ENCODE measurements around the gene SCN4A. TPM values are rescaled to one million over a fixed set of nuclear protein-coding genes. Genes with fewer than 3 reads are reported as not detected.
"Not testable (repeated sequence)": the region's sequence is repeated elsewhere in the genome, so short reads cannot be mapped to it uniquely, and the experiment has no call there.

The SCN4A gene
- total RNA-seq, 4 donors from 2014 or later = 0.21 to 2.4 (median 1.1) TPM

- H3K27ac ChIP-seq = no peak overlapping the region
- peak; percentile 23 to 74 for DNase-seq (ENCODE audit: low spot score in 2 of 2)
- H3K36me3 ChIP-seq = no peaks in the 10 kb centered on the region
- H3K9me3 ChIP-seq = no peaks in the 10 kb centered on the region
- peaks cover 0 to 7% (median 0%) of the 10 kb centered on the region in 4 donors for H3K4me1 ChIP-seq
- H3K4me3 ChIP-seq = no peak overlapping the region
- 48% methylated on average over 8 of the region's 8 CpGs for WGBS, 2 donors
- peaks cover 0 to 4% of the 10 kb centered on the region in 2 donors for H3K27me3 ChIP-seq
- TF ChIP-seq, protein P1, sequence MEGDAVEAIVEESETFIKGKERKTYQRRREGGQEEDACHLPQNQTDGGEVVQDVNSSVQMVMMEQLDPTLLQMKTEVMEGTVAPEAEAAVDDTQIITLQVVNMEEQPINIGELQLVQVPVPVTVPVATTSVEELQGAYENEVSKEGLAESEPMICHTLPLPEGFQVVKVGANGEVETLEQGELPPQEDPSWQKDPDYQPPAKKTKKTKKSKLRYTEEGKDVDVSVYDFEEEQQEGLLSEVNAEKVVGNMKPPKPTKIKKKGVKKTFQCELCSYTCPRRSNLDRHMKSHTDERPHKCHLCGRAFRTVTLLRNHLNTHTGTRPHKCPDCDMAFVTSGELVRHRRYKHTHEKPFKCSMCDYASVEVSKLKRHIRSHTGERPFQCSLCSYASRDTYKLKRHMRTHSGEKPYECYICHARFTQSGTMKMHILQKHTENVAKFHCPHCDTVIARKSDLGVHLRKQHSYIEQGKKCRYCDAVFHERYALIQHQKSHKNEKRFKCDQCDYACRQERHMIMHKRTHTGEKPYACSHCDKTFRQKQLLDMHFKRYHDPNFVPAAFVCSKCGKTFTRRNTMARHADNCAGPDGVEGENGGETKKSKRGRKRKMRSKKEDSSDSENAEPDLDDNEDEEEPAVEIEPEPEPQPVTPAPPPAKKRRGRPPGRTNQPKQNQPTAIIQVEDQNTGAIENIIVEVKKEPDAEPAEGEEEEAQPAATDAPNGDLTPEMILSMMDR (IDR thresholded peaks at IDR 0.05) = peak; percentile 86 to 96 (median 91)
- no peak for TF ChIP-seq EP300 (IDR thresholded peaks at IDR 0.05)
Measured at GRCh38 chr17:63919311-63919723, 53.4 kb downstream of the SCN4A start.

DNA sequence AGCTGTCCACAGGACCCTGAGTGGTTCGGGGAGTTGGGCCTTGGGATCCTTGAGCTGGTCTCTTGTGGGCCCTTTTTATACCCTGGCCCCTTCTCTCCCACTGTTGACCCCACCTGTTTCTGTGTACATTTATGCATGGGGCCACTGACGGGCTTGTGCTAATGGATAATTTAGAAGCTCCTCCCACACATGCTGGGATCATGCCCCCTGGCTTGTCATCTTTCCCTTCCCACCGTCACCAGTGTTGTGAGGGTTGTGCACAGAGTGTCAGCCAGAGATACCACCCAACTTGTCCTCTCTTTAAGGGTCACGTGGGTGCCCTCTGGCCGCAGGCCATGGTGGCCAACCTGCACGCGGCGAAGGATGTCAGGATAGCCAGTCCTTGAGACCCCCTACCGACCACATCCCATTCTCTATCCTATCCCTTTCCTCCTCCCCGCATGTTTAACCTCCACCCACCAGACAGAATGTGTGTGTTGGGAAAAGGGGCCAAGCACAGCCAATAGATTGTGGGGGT is 53.9 kb downstream of the SCN4A start, which contains the start of gene GH1:
Gene GH1 (minus strand): TSS at position 51 of the 517 bp plus-strand sequence. CDS start 63 bp downstream, outside the sequence.
- not testable (repeated sequence) for DNase-seq (ENCODE audit: low spot score in 2 of 2); H3K4me1 ChIP-seq; H3K36me3 ChIP-seq; H3K9me3 ChIP-seq; H3K27me3 ChIP-seq; H3K4me3 ChIP-seq; H3K27ac ChIP-seq
- 46 to 52% methylated on average over 10 of the region's 10 CpGs for WGBS, 2 donors

- no peaks in the 10 kb centered on the region for H3K9me3 ChIP-seq
- peaks cover 0 to 7% (median 0%) of the 10 kb centered on the region in 4 donors for H3K4me1 ChIP-seq
- DNase-seq (ENCODE audit: low spot score in 2 of 2) = no peak
- H3K4me3 ChIP-seq = no peak overlapping the region
- H3K36me3 ChIP-seq = no peaks in the 10 kb centered on the region
- H3K27ac ChIP-seq = no peak overlapping the region
- peaks cover 0 to 4% of the 10 kb centered on the region in 2 donors for H3K27me3 ChIP-seq
- TF ChIP-seq, protein P1 (IDR thresholded peaks at IDR 0.05) = no peak
- TF ChIP-seq POLR2A (IDR thresholded peaks at IDR 0.05) = no peak
- no peak for TF ChIP-seq EP300 (IDR thresholded peaks at IDR 0.05)
- WGBS, 2 donors = 52 to 59% methylated on average over 9 to 10 of the region's 10 CpGs
Measured at GRCh38 chr17:63918305-63918704, 54.4 kb downstream of the SCN4A start.

- Histone ChIP-seq H3K9me3 (no peaks in the 10 kb centered on the region), H3K4me1 (peaks cover 0 to 7% (median 0%) of the 10 kb centered on the region in 4 donors), H3K4me3 (no peak overlapping the region), H3K27me3 (peaks cover 0 to 4% of the 10 kb centered on the region in 2 donors), H3K27ac (no peak overlapping the region), H3K36me3 (no peaks in the 10 kb centered on the region)
- TF ChIP-seq POLR2A (IDR thresholded peaks at IDR 0.05) = no peak
- no peak for TF ChIP-seq EP300 (IDR thresholded peaks at IDR 0.05)
- TF ChIP-seq, protein P1 (IDR thresholded peaks at IDR 0.05) = no peak
- 76 to 78% methylated on average over 13 of the region's 13 CpGs for WGBS, 2 donors
- DNase-seq (ENCODE audit: low spot score in 2 of 2) = no peak
Measured at GRCh38 chr17:63917646-63918045, 55.1 kb downstream of the SCN4A start.

- 88 to 90% methylated on average over 9 to 11 of the region's 11 CpGs for WGBS, 2 donors
- not testable (repeated sequence) for H3K27me3 ChIP-seq; H3K36me3 ChIP-seq; H3K9me3 ChIP-seq; H3K4me1 ChIP-seq; H3K4me3 ChIP-seq; H3K27ac ChIP-seq; DNase-seq (ENCODE audit: low spot score in 2 of 2)
Measured at GRCh38 chr17:63917206-63917605, 55.5 kb downstream of the SCN4A start.

GRCh38 chr17:63916566-63917185 is 56.0 kb downstream of the SCN4A start:
- 82 to 86% methylated on average over 12 of the region's 12 CpGs for WGBS, 2 donors
- Histone ChIP-seq H3K4me3 (no peak overlapping the region), H3K27me3 (peaks cover 0 to 4% of the 10 kb centered on the region in 2 donors), H3K36me3 (no peaks in the 10 kb centered on the region), H3K4me1 (peaks cover 0 to 7% (median 0%) of the 10 kb centered on the region in 4 donors), H3K9me3 (no peaks in the 10 kb centered on the region), H3K27ac (no peak overlapping the region)
- DNase-seq (ENCODE audit: low spot score in 2 of 2) = no peak
- TF ChIP-seq EP300 (IDR thresholded peaks at IDR 0.05) = no peak
- TF ChIP-seq, protein P1 (IDR thresholded peaks at IDR 0.05) = no peak
- no peak for TF ChIP-seq POLR2A (IDR thresholded peaks at IDR 0.05)

GRCh38 chr17:63915753-63916152 is 57.0 kb downstream of the SCN4A start:
- WGBS, 2 donors = 79% methylated on average over 10 of the region's 10 CpGs
- not testable (repeated sequence) for DNase-seq (ENCODE audit: low spot score in 2 of 2); H3K27ac ChIP-seq; H3K9me3 ChIP-seq; H3K4me3 ChIP-seq; H3K4me1 ChIP-seq; H3K36me3 ChIP-seq
- peaks cover 0 to 12% of the 10 kb centered on the region in 2 donors for H3K27me3 ChIP-seq

All from tibial nerve (tissue), 4 donors.